GM19240 (cell line): Measurements from ENCODE around the gene TRAPPC3L.
"Not testable (repeated sequence)": the region's sequence is repeated elsewhere in the genome, so short reads cannot be mapped to it uniquely, and the experiment has no call there.

Experiments
- DNase-seq: peaks from one replicate; pipeline ENCODE4 v3.0.0; 2011; ENCODE audit warnings: low spot score; ENCODE audit not compliant: insufficient read length

The TRAPPC3L gene

GRCh38 chr6:116514111-116514510, 31.4 kb downstream of the TRAPPC3L start:
- DNase-seq = no peak

- no peak for DNase-seq
Measured at GRCh38 chr6:116513224-116513875, 32.1 kb downstream of the TRAPPC3L start.

- no peak for DNase-seq
Measured at GRCh38 chr6:116512734-116513133, 32.8 kb downstream of the TRAPPC3L start.

- peak; percentile 11 for DNase-seq
Measured at GRCh38 chr6:116512111-116512559, 33.3 kb downstream of the TRAPPC3L start.

GRCh38 chr6:116511424-116512110, 33.9 kb downstream of the TRAPPC3L start, which contains the start of gene CALHM5:
TSS of gene CALHM5 (plus strand) at chr6:116511639. CDS start at chr6:116511697, 58 bp downstream.
- no peak for DNase-seq

GRCh38 chr6:116508527-116508926, 37.0 kb downstream of the TRAPPC3L start:
- DNase-seq = no peak

- no peak for DNase-seq
Measured at GRCh38 chr6:116507324-116507723, 38.2 kb downstream of the TRAPPC3L start.

GRCh38 chr6:116500969-116501433, 44.5 kb downstream of the TRAPPC3L start:
- DNase-seq = no peak

- no peak for DNase-seq
Measured at GRCh38 chr6:116497113-116497676, 48.3 kb downstream of the TRAPPC3L start.

- DNase-seq = not testable (repeated sequence)
Measured at GRCh38 chr6:116495161-116495560, 50.3 kb downstream of the TRAPPC3L start.

- DNase-seq = no peak
Measured at GRCh38 chr6:116492331-116493067, 53.0 kb downstream of the TRAPPC3L start.

- no peak for DNase-seq
Measured at GRCh38 chr6:116491610-116492330, 53.7 kb downstream of the TRAPPC3L start.

GRCh38 chr6:116485559-116486184, 59.8 kb downstream of the TRAPPC3L start:
- DNase-seq = no peak

- DNase-seq = no peak
Measured at GRCh38 chr6:116483616-116484015, 61.9 kb downstream of the TRAPPC3L start.

- DNase-seq = no peak
Measured at GRCh38 chr6:116482780-116483179, 62.7 kb downstream of the TRAPPC3L start.

- peak; percentile 24 for DNase-seq
Measured at GRCh38 chr6:116476002-116476678, 69.3 kb downstream of the TRAPPC3L start.

- DNase-seq = no peak
Measured at GRCh38 chr6:116475141-116475540, 70.3 kb downstream of the TRAPPC3L start.

GRCh38 chr6:116472706-116473105, 72.8 kb downstream of the TRAPPC3L start:
- DNase-seq = no peak

- no peak for DNase-seq
Measured at GRCh38 chr6:116471531-116471930, 74.0 kb downstream of the TRAPPC3L start.

- no peak for DNase-seq
Measured at GRCh38 chr6:116468293-116468692, 77.2 kb downstream of the TRAPPC3L start.
